ENCODE results near the gene ERCC5.

The ERCC5 gene

DNA sequence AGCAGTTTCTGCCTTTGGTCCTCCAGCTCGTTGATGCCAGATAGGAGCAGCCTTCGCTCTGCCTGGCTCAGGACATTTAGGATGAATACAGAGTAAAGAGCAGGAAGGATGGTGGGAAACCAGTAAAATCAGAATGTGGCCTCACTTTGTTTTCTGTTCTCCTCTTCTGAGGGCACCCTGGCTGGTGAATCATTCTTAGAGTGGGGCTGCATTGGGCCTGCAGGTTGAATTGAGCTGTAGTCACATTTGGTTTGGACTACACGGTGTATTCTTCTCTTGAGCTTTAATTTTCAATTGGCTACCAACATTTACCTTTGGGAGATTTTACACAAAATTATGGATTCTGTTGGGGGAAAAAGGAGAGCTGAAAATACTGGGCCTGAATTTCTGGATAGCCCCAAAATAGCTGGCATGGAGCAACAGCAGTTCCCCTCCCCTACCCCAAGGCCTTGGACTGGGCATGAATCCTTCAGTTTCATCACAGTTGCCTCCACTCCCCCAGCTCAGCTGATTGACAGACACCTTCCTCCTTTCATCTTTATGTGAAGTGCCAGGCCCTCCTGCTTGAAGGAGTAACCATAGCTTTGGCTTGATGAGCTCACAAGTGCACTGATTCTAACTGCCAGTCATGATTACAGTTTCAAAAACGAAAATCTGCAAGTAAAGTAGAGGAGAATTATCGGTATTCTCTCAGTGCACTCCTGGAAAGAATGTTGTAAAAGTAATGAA, 24.3 kb downstream of the ERCC5 start:
- Histone ChIP-seq H3K4me3 (ENCODE audit: low read depth, low read length) (no peak overlapping the region), H3K27ac (ENCODE audit: low read depth, low read length) (peak overlapping the region; percentile 44), H3K79me2 (ENCODE audit: control insufficient read depth, insufficient read depth, low read length, unreplicated experiment) (peaks cover 6% of the 10 kb centered on the region), H3K4me1 (ENCODE audit: control insufficient read depth, insufficient read depth, low read length, unreplicated experiment) (peaks cover 38% of the 10 kb centered on the region), H2AFZ (ENCODE audit: low read length, unreplicated experiment) (no peak overlapping the region), H3K27me3 (ENCODE audit: insufficient read depth, low read length) (no peaks in the 10 kb centered on the region), H3K36me3 (ENCODE audit: insufficient read depth, low read length) (peaks cover 40% of the 10 kb centered on the region)

DNA sequence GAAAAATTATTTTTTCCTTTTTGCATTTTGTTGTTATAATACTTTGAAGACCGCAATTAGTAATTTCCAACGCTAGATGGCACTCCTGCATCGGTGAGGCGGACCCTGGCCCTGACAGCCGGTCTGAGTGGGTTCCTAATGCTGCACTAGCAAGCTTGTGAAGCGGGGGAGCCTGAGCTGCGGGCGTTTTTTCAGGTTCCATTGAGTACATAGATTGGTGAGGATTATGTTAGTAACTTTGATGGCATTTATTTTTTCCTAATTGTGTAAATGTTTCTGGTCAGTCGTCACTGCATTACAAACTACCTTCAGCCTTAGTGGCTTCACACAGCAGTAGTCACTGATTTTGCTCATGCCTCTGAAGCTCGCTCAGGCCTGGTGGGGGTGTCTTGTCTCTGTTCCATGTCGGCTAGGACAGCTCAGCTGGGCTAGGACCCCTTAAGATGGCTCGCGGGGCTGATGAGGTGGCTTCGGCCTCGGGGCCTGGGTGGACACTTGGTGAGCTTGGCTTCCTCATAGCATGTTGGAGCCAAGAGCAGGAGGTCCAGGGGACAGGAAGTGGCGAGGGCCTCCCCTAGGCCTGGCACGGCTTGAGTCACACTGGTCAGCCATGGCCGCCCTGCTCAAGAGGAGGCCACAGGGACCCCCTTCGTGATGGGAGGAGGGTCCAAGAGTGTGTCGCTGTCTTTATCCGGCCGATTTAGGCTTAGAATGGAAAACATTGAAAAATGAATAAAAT, 25.0 kb downstream of the ERCC5 start:
- Histone ChIP-seq H3K79me2 (ENCODE audit: control insufficient read depth, insufficient read depth, low read length, unreplicated experiment) (peaks cover 6% of the 10 kb centered on the region), H3K4me3 (ENCODE audit: low read depth, low read length) (no peak overlapping the region), H3K27ac (ENCODE audit: low read depth, low read length) (no peak overlapping the region), H3K4me1 (ENCODE audit: control insufficient read depth, insufficient read depth, low read length, unreplicated experiment) (peaks cover 38% of the 10 kb centered on the region), H2AFZ (ENCODE audit: low read length, unreplicated experiment) (no peak overlapping the region), H3K27me3 (ENCODE audit: insufficient read depth, low read length) (no peaks in the 10 kb centered on the region), H3K36me3 (ENCODE audit: insufficient read depth, low read length) (peaks cover 47% of the 10 kb centered on the region)

DNA sequence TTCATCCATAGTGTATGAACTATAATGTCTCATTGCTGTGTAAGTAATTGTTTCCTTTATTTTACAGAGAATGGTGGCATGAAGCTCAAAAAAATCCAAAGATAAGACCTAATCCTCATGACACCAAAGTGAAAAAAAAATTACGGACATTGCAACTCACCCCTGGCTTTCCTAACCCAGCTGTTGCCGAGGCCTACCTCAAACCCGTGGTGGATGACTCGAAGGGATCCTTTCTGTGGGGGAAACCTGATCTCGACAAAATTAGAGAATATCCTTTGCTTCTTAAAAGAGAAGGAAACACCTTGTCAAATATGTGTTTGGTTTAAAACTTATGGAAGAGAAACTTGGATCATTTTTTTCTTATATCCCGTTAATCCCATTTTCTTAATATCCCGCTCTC, 26.3 kb downstream of the ERCC5 start:
- H2AFZ ChIP-seq (ENCODE audit: low read length, unreplicated experiment), result no peak overlapping the region
- peaks cover 6% of the 10 kb centered on the region for H3K79me2 ChIP-seq (ENCODE audit: control insufficient read depth, insufficient read depth, low read length, unreplicated experiment)
- H3K27ac ChIP-seq (ENCODE audit: low read depth, low read length), result no peak overlapping the region
- no peak overlapping the region for H3K4me3 ChIP-seq (ENCODE audit: low read depth, low read length)
- H3K36me3 ChIP-seq (ENCODE audit: insufficient read depth, low read length), result peaks cover 48% of the 10 kb centered on the region
- H3K4me1 ChIP-seq (ENCODE audit: control insufficient read depth, insufficient read depth, low read length, unreplicated experiment), result peaks cover 38% of the 10 kb centered on the region
- H3K27me3 ChIP-seq (ENCODE audit: insufficient read depth, low read length), result no peaks in the 10 kb centered on the region

DNA sequence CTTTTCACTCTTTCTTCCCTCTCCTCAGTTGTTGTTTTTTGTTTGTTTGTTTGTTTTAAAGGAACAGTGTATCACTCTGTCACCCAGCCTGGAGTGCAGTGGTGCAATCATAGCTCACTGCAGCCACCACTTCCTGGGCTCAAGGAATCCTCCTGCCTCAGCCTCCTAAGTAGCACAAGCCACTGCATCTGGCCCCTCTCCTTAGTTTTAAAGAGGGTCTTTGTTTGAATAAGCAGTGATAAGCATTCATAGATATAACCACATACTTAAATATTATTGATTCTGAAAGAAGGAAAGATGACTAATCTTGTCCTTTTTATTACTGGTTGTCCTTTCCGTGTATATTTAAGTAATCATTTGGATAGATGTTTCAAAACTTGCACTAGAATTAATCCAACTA, 26.7 kb downstream of the ERCC5 start:
- no peaks in the 10 kb centered on the region for H3K27me3 ChIP-seq (ENCODE audit: insufficient read depth, low read length)
- H3K4me3 ChIP-seq (ENCODE audit: low read depth, low read length), result no peak overlapping the region
- H3K4me1 ChIP-seq (ENCODE audit: control insufficient read depth, insufficient read depth, low read length, unreplicated experiment), result peaks cover 38% of the 10 kb centered on the region
- peaks cover 45% of the 10 kb centered on the region for H3K36me3 ChIP-seq (ENCODE audit: insufficient read depth, low read length)
- H3K79me2 ChIP-seq (ENCODE audit: control insufficient read depth, insufficient read depth, low read length, unreplicated experiment), result peaks cover 4% of the 10 kb centered on the region
- H3K27ac ChIP-seq (ENCODE audit: low read depth, low read length), result no peak overlapping the region
- H2AFZ ChIP-seq (ENCODE audit: low read length, unreplicated experiment), result no peak overlapping the region

DNA sequence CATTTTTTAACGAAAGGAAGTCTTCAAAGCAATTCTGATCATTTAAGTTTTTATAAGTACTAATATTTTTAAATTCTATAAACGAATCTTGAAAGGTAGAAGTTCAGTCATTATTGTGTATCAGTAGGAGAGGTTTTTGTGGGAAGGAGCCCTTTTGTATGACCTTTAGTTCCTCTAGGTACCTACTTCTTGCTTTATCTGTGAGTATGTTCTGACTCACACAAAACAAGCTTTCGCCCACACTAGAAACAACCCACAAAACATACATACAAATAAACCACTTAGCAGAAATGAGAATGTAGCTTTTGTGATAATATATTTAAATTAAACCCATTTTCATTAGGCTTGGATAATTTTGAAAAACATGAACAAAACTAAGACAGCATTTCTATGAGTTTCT, 27.8 kb downstream of the ERCC5 start:
- H3K27ac ChIP-seq (ENCODE audit: low read depth, low read length), result peak overlapping the region; percentile 34
- peaks cover 37% of the 10 kb centered on the region for H3K36me3 ChIP-seq (ENCODE audit: insufficient read depth, low read length)
- H3K4me1 ChIP-seq (ENCODE audit: control insufficient read depth, insufficient read depth, low read length, unreplicated experiment), result peaks cover 38% of the 10 kb centered on the region
- no peaks in the 10 kb centered on the region for H3K27me3 ChIP-seq (ENCODE audit: insufficient read depth, low read length)
- no peak overlapping the region for H3K4me3 ChIP-seq (ENCODE audit: low read depth, low read length)
- no peak overlapping the region for H2AFZ ChIP-seq (ENCODE audit: low read length, unreplicated experiment)
- H3K79me2 ChIP-seq (ENCODE audit: control insufficient read depth, insufficient read depth, low read length, unreplicated experiment), result peaks cover 3% of the 10 kb centered on the region

DNA sequence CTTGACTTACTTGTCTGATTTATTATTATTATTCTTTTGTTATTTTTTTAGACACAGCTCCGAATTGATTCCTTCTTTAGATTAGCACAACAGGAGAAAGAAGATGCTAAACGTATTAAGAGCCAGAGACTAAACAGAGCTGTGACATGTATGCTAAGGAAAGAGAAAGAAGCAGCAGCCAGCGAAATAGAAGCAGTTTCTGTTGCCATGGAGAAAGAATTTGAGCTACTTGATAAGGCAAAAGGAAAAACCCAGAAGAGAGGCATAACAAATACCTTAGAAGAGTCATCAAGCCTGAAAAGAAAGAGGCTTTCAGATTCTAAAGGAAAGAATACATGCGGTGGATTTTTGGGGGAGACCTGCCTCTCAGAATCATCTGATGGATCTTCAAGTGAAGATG, 29.4 kb downstream of the ERCC5 start:
- no peaks in the 10 kb centered on the region for H3K27me3 ChIP-seq (ENCODE audit: insufficient read depth, low read length)
- peaks cover 30% of the 10 kb centered on the region for H3K4me1 ChIP-seq (ENCODE audit: control insufficient read depth, insufficient read depth, low read length, unreplicated experiment)
- H3K36me3 ChIP-seq (ENCODE audit: insufficient read depth, low read length), result peaks cover 34% of the 10 kb centered on the region

DNA sequence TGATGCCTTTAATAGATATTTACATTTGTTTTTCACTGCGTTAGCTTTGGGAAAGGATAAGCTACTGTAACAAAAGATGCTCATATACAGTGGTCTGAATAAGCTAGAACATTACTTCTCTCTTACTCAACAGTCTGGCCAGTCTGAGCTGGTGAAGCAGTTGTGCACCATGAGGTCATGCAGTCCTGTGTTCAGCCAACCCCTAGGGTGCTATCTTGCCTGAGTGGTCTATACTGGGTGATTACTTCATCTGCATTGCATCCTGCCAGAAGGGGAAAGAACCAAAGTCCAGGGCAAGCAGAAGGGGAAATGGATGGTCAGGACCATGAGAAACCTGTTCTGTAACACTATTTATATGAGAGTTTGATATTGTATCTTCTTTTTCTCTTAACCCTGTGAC, 31.5 kb downstream of the ERCC5 start:
- H3K36me3 ChIP-seq (ENCODE audit: insufficient read depth, low read length), result peaks cover 34% of the 10 kb centered on the region
- H3K4me3 ChIP-seq (ENCODE audit: low read depth, low read length), result no peak overlapping the region
- H3K79me2 ChIP-seq (ENCODE audit: control insufficient read depth, insufficient read depth, low read length, unreplicated experiment), result no peaks in the 10 kb centered on the region
- no peak overlapping the region for H2AFZ ChIP-seq (ENCODE audit: low read length, unreplicated experiment)
- H3K4me1 ChIP-seq (ENCODE audit: control insufficient read depth, insufficient read depth, low read length, unreplicated experiment), result peaks cover 18% of the 10 kb centered on the region
- H3K27ac ChIP-seq (ENCODE audit: low read depth, low read length), result no peak overlapping the region
- H3K27me3 ChIP-seq (ENCODE audit: insufficient read depth, low read length), result no peaks in the 10 kb centered on the region

More for the DNA sequence above, 29.4 kb downstream of the ERCC5 start:
- Histone ChIP-seq H3K27ac (ENCODE audit: low read depth, low read length) (no peak overlapping the region), H2AFZ (ENCODE audit: low read length, unreplicated experiment) (no peak overlapping the region), H3K4me3 (ENCODE audit: low read depth, low read length) (no peak overlapping the region), H3K79me2 (ENCODE audit: control insufficient read depth, insufficient read depth, low read length, unreplicated experiment) (peaks cover 3% of the 10 kb centered on the region)

DNA sequence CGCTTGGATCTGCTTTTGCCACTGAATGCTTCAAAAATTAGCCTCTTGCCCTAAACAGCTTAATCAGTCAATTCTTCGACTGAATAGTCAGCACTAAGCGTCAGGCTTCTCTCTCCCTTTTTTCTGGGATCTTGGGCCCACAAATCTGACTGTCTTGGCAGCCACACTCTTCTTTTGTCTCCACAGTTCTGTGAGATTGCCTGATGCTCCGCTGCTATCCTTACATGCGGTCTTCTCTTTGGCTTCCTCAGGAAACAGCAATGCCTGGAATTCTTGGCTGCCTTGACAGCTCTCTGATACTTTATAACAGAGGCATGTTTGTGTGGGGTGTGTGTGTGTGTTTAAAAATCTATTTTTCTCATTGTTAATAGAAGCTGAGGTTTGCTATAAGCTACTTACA, 32.6 kb downstream of the ERCC5 start:
- Histone ChIP-seq H3K79me2 (ENCODE audit: control insufficient read depth, insufficient read depth, low read length, unreplicated experiment) (no peaks in the 10 kb centered on the region), H3K4me3 (ENCODE audit: low read depth, low read length) (no peak overlapping the region), H2AFZ (ENCODE audit: low read length, unreplicated experiment) (no peak overlapping the region), H3K4me1 (ENCODE audit: control insufficient read depth, insufficient read depth, low read length, unreplicated experiment) (peaks cover 6% of the 10 kb centered on the region), H3K27ac (ENCODE audit: low read depth, low read length) (no peak overlapping the region), H3K36me3 (ENCODE audit: insufficient read depth, low read length) (peaks cover 22% of the 10 kb centered on the region), H3K27me3 (ENCODE audit: insufficient read depth, low read length) (no peaks in the 10 kb centered on the region)

DNA sequence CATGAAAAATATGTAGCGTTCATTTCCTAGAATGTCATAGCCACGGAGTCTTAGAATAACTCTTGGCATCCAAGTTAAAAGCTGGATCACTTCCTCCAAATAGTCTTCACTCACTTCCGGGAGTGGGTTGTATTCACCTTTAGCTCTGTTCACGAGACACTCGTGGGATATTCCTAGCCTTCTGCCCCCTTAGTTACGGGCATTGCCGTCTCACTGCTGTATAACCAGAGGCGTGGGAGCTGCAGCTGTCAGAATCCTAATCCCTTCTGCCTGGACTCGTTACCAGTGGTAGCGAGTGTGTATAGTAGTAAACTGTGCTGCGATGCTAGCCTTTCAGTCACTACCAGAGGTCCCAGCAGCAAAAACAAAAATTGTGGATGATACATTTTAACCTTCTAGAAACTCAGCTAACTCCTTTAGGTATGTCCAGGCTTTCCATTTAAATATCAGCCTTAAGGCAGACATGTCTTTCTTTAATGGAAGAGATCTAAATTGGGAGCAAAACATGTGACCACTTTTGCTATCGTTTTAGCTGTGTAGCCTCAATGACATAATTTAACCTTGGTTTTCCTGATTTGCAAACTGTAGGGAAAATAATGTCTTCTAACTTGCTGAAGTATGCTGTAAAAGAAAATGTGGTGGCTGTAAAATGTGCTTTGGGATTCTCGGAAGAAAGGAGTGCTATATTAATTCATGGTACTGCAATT, 34.1 kb downstream of the ERCC5 start:
- Histone ChIP-seq H3K27me3 (ENCODE audit: insufficient read depth, low read length) (no peaks in the 10 kb centered on the region), H3K4me3 (ENCODE audit: low read depth, low read length) (no peak overlapping the region), H3K4me1 (ENCODE audit: control insufficient read depth, insufficient read depth, low read length, unreplicated experiment) (no peaks in the 10 kb centered on the region), H3K27ac (ENCODE audit: low read depth, low read length) (no peak overlapping the region), H3K79me2 (ENCODE audit: control insufficient read depth, insufficient read depth, low read length, unreplicated experiment) (no peaks in the 10 kb centered on the region), H2AFZ (ENCODE audit: low read length, unreplicated experiment) (no peak overlapping the region), H3K36me3 (ENCODE audit: insufficient read depth, low read length) (peaks cover 19% of the 10 kb centered on the region)

DNA sequence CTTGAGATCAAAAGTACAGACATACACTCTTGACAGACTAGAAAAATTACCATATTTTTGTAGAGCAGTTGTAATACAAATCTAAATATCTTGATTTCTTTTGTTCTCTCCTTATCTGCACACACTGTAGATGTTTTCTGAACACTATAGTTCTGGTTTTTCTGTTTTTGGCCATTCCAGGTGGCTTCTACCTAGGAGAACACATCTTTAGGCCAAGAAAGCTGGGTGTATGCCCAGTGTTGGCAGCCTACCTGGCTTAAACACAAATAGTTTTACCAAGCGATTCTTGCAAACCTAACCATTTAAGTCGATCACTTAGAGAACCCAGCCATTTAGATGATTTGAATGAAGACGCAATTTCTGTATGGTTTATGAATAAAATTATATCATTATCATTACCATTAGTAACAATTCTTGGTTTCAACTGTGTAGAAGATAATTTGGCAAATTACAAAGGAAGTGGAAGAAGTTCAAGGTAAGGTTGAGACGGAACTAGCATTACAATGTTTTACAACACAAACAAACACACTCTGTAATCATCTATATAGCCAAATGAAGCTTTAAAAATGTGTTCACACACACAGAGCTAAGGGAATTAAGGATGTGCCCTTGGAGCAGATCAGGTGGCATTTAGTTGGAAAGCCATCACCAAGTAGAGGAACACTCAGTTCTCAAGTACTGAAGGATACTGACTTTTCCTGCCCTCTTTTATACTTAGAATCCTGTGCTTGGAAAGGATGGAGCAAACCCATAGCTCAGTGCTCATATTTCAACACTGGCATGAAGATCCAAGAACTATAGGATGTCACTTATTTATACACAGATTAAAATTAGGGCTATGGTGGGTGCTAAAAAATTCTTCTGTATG, 36.2 kb downstream of the ERCC5 start:
- no peaks in the 10 kb centered on the region for H3K79me2 ChIP-seq (ENCODE audit: control insufficient read depth, insufficient read depth, low read length, unreplicated experiment)
- no peaks in the 10 kb centered on the region for H3K4me1 ChIP-seq (ENCODE audit: control insufficient read depth, insufficient read depth, low read length, unreplicated experiment)
- H3K27ac ChIP-seq (ENCODE audit: low read depth, low read length), result no peak overlapping the region
- 0 out of 2 replicates have a peak, but pooled peaks cover 1% of the 10 kb centered on the region for H3K36me3 ChIP-seq (ENCODE audit: insufficient read depth, low read length)
- H3K27me3 ChIP-seq (ENCODE audit: insufficient read depth, low read length), result no peaks in the 10 kb centered on the region
- no peak overlapping the region for H2AFZ ChIP-seq (ENCODE audit: low read length, unreplicated experiment)
- H3K4me3 ChIP-seq (ENCODE audit: low read depth, low read length), result no peak overlapping the region

All from ACC112 (cell line).